ENCODE results near the gene GULP1.
"Not testable (repeated sequence)": the region's sequence is repeated elsewhere in the genome, so short reads cannot be mapped to it uniquely, and the experiment has no call there.

The GULP1 gene

GRCh38 chr2:188449561-188449960 is 157.9 kb downstream of the GULP1 start:
- no peak for TF ChIP-seq CTCF (IDR thresholded peaks at IDR 0.05; ENCODE audit: control insufficient read depth, extremely low read depth, insufficient read depth)
- H3K4me3 ChIP-seq (ENCODE audit: low read depth, low read length): no peak overlapping the region
- no peak for DNase-seq (ENCODE audit: low read depth)

GRCh38 chr2:188449971-188450370 is 158.3 kb downstream of the GULP1 start:
- no peak overlapping the region for H3K4me3 ChIP-seq (ENCODE audit: low read depth, low read length)
- DNase-seq (ENCODE audit: low read depth): no peak
- no peak for TF ChIP-seq CTCF (IDR thresholded peaks at IDR 0.05; ENCODE audit: control insufficient read depth, extremely low read depth, insufficient read depth)

- TF ChIP-seq CTCF (IDR thresholded peaks at IDR 0.05; ENCODE audit: control insufficient read depth, extremely low read depth, insufficient read depth): no peak
- DNase-seq (ENCODE audit: low read depth): no peak
- no peak overlapping the region for H3K4me3 ChIP-seq (ENCODE audit: low read depth, low read length)
These were observed 159.2 kb downstream of the GULP1 start for GRCh38 chr2:188450732-188451483.

- H3K4me3 ChIP-seq (ENCODE audit: low read depth, low read length): no peak overlapping the region
- DNase-seq (ENCODE audit: low read depth): no peak
- no peak for TF ChIP-seq CTCF (IDR thresholded peaks at IDR 0.05; ENCODE audit: control insufficient read depth, extremely low read depth, insufficient read depth)
These were observed 160.4 kb downstream of the GULP1 start for GRCh38 chr2:188452084-188452483.

GRCh38 chr2:188456114-188456909 is 164.6 kb downstream of the GULP1 start:
- no peak for DNase-seq (ENCODE audit: low read depth)
- H3K4me3 ChIP-seq (ENCODE audit: low read depth, low read length): no peak overlapping the region

GRCh38 chr2:188459061-188459460 is 167.4 kb downstream of the GULP1 start:
- no peak for TF ChIP-seq CTCF (IDR thresholded peaks at IDR 0.05; ENCODE audit: control insufficient read depth, extremely low read depth, insufficient read depth)
- no peak for DNase-seq (ENCODE audit: low read depth)
- no peak overlapping the region for H3K4me3 ChIP-seq (ENCODE audit: low read depth, low read length)

More at GRCh38 chr2:188456114-188456909, 164.6 kb downstream of the GULP1 start:
- no peak for TF ChIP-seq CTCF (IDR thresholded peaks at IDR 0.05; ENCODE audit: control insufficient read depth, extremely low read depth, insufficient read depth)

- not testable (repeated sequence) for H3K4me3 ChIP-seq (ENCODE audit: low read depth, low read length); DNase-seq (ENCODE audit: low read depth)
These were observed 174.4 kb downstream of the GULP1 start for GRCh38 chr2:188466078-188466477.
